ENCODE data around the gene ADAM15.

Gene ADAM15

GRCh38 chr1:155026588-155026987 lies 24.5 kb upstream of the ADAM15 start:
- in situ Hi-C loops (cut with MboI; ENCODE audit: low pct_unique_long_range_greater_than_20kb, low sequenced_read_pairs) = no loop called here
- no peak for DNase-seq

DNA sequence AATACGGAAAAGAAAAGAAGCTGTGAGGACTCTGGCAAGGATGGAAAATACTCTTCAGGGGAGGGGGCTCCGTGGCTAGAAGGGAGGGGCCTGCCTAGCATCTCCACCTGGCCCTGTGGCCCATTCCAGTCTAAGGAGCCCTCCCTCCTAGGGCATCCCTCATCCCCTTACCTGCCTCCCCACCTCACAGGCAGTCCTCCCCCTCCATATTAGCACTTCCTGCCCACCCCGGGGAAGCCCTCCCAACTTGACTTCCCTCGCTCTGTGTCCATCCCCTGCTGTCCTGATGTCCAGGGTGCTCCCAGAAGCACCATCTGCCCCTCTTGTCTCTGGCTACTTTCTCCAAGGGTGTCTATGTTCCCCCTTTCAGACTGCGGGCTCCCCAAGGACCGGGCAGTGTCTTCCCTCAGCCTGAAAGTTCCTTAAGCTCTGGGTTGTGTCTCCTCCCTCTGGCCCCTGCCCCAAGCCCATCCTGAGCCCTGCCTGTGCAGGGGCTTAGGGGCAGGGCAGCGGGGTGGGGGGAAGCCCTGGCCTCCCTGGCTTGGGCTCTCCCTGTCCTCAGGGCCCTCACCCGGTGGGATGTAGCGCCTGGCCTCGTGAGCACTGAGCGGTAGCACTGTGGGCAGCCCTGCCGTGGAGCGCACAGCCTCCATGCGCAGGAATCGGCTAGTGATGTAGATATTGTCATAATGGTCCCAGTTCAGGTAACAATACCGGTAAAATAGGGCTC lies 21.4 kb upstream of the ADAM15 start:
- in situ Hi-C loops (cut with MboI; ENCODE audit: low pct_unique_long_range_greater_than_20kb, low sequenced_read_pairs) = no loop called here

GRCh38 chr1:155030243-155030795 lies 20.8 kb upstream of the ADAM15 start:
- DNase-seq = no peak
- in situ Hi-C loops (cut with MboI; ENCODE audit: low pct_unique_long_range_greater_than_20kb, low sequenced_read_pairs) = no loop called here

More for the DNA sequence above, 21.4 kb upstream of the ADAM15 start:
- no peak for DNase-seq

DNA sequence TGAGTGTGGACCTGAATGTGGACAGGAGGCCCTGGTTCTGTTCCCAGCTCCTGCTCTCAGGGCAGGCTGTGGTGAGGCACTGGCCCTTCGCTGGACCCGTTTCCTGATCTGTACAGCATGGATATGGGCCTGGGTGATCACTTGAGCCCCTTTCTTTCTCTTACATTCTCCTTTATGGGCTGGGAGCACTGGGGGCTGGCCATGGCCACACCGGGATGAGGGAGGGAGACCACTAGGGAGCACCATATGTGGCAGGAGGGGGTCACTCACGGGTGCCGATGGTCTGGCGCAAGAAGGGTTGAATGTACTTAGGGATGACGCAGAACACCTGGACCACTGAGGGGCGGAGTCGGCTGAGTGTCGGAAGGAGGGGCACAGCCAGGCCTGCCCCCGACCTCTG lies 20.2 kb upstream of the ADAM15 start:
- no peak for DNase-seq
- in situ Hi-C loops (cut with MboI; ENCODE audit: low pct_unique_long_range_greater_than_20kb, low sequenced_read_pairs) = no loop called here

- no peak for DNase-seq
- in situ Hi-C loops (cut with MboI; ENCODE audit: low pct_unique_long_range_greater_than_20kb, low sequenced_read_pairs) = no loop called here
Measured at GRCh38 chr1:155032886-155033285, 18.2 kb upstream of the ADAM15 start.

GRCh38 chr1:155033524-155033923 lies 17.6 kb upstream of the ADAM15 start, which contains the start of the genes DCST1 and DCST2:
TSS of gene DCST1 (plus strand) at chr1:155033824. CDS start at chr1:155034037, 213 bp downstream.
TSS of gene DCST2 (minus strand) at chr1:155033781. CDS start at chr1:155033701, 80 bp downstream.
- DNase-seq = no peak
- in situ Hi-C loops (cut with MboI; ENCODE audit: low pct_unique_long_range_greater_than_20kb, low sequenced_read_pairs) = no loop called here

DNA sequence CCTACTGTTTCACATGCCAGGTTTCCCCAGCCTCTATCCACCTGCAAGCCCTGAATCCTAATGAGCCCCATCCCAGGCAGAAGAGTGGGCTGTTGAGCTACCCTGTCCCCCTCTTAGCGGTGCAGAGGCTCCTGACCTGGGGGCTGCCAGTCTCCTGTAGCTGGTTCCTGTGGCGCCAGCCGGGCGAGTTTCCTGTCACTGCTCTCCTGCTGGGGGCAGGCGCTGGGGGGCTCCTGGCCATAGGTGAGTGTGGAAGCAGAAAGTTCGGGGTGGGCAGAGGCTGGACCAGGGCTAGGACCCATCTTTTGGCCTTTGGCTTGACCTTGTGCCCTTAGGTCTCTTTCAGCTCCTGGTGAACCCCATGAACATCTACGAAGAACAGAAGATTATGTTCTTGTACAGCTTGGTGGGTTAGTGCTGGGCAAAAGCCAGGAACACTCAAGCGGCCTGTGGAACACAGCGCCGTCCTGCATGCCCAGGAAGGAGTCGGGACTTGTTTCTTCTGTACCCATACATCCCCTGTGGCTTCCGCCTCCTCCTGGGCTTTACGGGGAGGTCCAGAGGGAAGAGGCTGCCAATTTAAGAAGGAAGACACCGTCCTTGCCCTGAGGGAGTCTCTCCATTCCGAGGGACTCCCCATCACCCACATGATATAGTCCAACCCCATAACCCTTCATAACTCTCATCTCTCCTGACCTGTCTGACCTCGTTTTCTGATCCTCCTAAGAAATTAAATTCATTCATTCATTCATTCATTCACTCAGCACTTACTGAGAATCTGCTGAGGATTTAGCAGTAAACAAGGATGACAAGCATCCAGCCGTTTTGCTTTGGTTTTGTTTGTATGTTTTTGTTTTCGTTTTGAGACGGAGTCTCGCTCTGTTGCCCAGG lies 16.6 kb upstream of the ADAM15 start:
- in situ Hi-C loops (cut with MboI; ENCODE audit: low pct_unique_long_range_greater_than_20kb, low sequenced_read_pairs) = no loop called here
- DNase-seq = no peak

GRCh38 chr1:155035936-155036335 lies 15.2 kb upstream of the ADAM15 start:
- DNase-seq = no peak
- in situ Hi-C loops (cut with MboI; ENCODE audit: low pct_unique_long_range_greater_than_20kb, low sequenced_read_pairs) = no loop called here

- peak; percentile 17 for DNase-seq
- in situ Hi-C loops (cut with MboI; ENCODE audit: low pct_unique_long_range_greater_than_20kb, low sequenced_read_pairs) = no loop called here
Measured at GRCh38 chr1:155037043-155037442, 14.1 kb upstream of the ADAM15 start.

DNA sequence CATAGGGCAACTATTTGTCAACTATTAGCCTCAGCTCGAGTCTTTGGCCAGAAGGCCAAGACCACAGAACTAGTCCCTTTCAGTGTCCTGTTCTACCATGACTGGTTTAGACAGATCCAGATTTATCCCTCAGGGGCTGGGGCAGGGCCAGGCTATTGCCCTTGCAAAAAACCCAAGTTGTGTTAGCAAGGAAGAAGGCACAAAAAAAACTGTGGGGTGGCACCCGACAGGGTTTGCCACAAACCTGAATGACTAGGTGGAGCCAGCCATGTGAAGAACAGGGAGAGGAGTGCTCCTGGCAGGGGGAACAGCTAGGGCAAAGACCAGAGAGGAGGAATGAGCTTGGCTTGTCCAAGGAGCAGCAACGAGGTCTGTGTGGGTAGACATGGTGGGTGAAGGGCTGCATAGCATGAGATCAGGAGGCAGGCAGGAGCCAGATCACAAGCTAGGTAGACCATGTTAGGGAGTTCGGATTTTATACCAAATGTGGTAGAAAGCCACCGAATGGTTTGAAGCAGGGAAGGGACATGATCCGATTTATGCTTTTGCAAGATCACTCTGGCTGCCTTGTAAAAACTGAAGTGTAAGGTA lies 13.2 kb upstream of the ADAM15 start:
- no peak for DNase-seq
- in situ Hi-C loops (cut with MboI; ENCODE audit: low pct_unique_long_range_greater_than_20kb, low sequenced_read_pairs) = no loop called here

GRCh38 chr1:155038602-155039307 lies 12.4 kb upstream of the ADAM15 start:
- DNase-seq = no peak
- in situ Hi-C loops (cut with MboI; ENCODE audit: low pct_unique_long_range_greater_than_20kb, low sequenced_read_pairs) = no loop called here

DNA sequence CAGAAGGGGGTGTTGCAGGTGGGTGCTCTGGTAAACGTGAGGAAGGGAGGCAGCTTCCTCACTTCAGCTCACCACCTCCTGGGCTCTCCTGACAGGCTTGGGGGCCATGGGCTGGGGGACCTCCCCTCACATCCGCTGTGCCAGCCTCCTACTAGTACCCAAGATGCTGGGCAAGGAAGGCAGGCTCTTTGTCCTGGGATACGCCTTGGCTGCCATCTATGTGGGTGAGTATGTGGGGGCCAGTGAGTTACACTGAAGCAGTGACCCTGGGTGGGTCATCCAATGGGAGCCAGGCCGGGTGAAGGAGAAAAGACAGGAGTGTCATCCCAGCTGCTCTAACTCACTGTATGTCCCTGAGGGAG lies 11.8 kb upstream of the ADAM15 start:
- in situ Hi-C loops (cut with MboI; ENCODE audit: low pct_unique_long_range_greater_than_20kb, low sequenced_read_pairs) = no loop called here
- no peak for DNase-seq

DNA sequence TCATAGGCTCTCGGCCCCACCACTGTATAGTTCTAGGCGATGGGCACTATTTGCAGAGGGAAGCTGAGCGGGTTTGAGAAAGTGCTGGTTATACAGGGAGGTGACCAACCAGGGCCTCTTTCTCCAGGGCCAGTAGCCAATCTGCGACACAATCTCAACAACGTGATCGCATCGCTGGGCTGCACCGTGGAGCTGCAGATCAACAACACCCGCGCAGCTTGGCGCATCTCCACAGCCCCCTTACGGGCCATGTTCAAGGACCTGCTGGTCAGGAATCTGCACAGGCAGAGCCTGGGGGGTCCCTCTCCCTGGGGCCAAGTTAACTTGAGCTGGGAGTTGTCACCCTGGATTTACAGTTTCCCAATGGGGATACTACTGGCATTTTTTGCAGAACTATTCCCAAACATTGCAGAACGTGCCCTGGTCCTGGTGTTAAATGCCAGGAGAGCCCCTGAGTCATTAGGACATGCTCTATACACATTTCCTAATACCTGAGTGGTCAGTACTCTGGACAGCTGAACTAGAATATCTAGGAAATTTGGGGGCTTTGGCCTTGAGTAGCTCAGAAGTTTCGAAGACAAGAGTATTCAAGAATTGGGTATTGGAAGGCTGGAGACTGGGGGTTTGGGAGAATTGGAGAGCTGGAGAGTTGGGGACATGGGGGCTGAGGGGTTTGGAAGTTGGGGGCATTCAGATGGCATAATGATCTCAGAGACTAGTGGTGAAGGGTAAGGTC lies 10.6 kb upstream of the ADAM15 start:
- no peak for DNase-seq
- in situ Hi-C loops (cut with MboI; ENCODE audit: low pct_unique_long_range_greater_than_20kb, low sequenced_read_pairs) = no loop called here

GRCh38 chr1:155042789-155043188 lies 8.3 kb upstream of the ADAM15 start:
- in situ Hi-C loops (cut with MboI; ENCODE audit: low pct_unique_long_range_greater_than_20kb, low sequenced_read_pairs) = no loop called here

DNA sequence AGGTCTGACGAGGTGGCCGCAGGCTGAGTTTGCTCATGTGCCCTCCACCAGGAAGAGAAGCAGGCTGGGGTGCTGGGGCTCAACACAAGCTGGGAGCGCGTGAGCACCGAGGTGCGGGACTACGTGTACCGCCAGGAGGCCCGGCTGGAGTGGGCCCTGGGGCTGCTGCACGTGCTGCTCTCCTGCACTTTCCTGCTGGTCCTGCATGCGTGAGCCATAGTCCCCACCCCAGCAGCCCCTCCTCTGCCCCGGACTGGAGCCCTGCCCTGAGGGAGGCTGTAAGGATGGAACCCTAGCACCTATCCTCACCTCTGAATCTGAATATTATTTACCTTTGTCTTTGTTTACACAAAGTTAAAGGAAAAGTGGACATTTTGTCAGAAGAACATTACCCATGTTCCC lies 7.8 kb upstream of the ADAM15 start:
- in situ Hi-C loops (cut with MboI; ENCODE audit: low pct_unique_long_range_greater_than_20kb, low sequenced_read_pairs) = no loop called here
- DNase-seq = no peak

More at GRCh38 chr1:155042789-155043188, 8.3 kb upstream of the ADAM15 start:
- DNase-seq = no peak

DNA sequence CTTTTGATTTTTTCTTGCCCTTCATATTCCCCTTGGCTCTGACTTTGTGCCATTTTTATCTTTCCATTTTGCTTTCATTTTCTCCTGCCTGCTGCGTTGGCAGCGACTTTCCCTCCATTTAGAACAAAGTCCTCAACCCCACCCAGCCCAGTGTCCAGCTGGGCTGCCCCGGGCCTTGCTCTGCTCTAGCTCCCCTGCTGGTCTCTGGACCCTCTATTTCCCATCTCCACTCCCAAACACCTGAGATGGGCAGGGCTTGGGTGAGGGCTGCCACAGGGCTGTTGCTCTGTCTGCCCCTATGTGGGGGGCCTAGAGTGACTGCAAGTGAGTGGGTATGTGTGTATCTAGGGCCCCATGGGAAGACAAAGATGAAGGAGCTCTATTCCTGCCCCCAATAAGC lies 7.3 kb upstream of the ADAM15 start:
- no peak for DNase-seq
- in situ Hi-C loops (cut with MboI; ENCODE audit: low pct_unique_long_range_greater_than_20kb, low sequenced_read_pairs) = no loop called here

DNA sequence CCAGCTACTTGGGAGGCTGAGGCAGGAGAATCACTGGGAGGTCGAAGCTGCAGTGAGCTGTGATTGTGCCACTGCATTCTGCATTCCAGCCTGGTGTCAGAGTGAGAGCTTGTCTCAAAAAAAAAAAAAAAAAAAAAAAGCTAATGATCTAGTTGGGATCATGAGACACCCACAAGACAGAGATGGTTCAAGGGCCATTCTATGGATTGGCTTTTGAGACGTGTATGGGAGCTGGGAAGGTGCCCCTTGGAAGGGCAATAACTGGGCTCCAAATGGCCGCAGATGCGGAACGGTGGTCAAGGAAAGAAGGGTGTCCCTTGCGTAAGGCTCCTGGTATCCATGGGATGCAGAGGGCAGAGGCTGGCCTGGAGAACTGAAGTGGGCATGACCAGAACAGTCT lies 6.8 kb upstream of the ADAM15 start:
- in situ Hi-C loops (cut with MboI; ENCODE audit: low pct_unique_long_range_greater_than_20kb, low sequenced_read_pairs) = no loop called here
- no peak for DNase-seq

GRCh38 chr1:155044812-155045657 lies 6.1 kb upstream of the ADAM15 start:
- in situ Hi-C loops (cut with MboI; ENCODE audit: low pct_unique_long_range_greater_than_20kb, low sequenced_read_pairs) = no loop called here

More at GRCh38 chr1:155044812-155045657, 6.1 kb upstream of the ADAM15 start:
- peak; percentile 88 for DNase-seq
